HS-27A (cell line): ENCODE results near the gene SLC19A1.

Source experiments
- DNase-seq: peaks from one replicate; pipeline ENCODE4 v3.0.0-alpha.2; 2012; ENCODE audit warnings: low read depth, missing footprints

Gene SLC19A1

DNA sequence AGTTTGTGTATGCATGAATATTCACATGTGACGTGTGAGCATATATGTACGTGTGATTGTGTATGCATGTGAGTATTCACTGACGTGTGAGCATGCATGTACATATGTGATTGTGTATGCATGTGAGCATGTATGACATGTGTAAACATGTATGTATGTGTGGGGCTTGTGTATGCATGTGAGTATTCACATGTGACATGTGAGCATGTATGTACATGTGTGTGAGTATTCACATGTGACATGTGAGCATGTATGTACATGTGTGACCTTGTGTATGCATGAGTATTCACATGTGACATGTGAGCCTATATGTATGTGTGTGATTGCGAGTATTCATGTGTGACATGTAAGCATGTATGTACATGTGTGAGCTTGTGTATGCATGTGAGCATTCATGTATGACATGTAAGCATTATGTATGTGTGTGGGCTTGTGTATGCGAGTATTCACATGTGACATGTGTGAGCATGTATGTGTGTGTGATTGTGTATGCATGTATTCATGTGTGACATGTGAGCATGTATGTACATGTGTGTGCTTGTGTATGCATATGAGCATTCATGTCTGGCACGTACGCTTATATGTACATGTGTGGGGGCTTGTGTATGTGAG, 89.4 kb downstream of the SLC19A1 start:
- no peak for DNase-seq

DNA sequence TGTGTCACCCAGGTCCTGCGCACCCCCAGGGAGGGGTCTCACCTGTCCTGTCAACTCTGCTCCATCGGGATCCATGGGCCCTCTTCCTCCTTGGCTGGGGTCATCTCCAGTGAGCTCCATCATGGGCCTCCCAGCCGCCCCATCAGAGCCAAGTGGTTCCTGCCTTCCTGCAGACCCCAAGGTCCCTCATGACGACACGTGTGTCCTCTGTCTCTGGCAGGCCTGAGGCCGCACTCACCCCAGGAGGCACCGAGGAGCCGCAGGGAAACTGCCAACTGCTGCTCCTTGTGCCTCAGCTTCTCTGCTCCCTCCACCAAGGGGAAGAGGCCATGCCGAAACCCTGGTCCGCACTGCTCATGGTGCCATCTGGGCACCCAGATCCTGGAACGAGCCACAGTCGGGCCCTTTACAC, 90.5 kb downstream of the SLC19A1 start:
- DNase-seq = no peak

DNA sequence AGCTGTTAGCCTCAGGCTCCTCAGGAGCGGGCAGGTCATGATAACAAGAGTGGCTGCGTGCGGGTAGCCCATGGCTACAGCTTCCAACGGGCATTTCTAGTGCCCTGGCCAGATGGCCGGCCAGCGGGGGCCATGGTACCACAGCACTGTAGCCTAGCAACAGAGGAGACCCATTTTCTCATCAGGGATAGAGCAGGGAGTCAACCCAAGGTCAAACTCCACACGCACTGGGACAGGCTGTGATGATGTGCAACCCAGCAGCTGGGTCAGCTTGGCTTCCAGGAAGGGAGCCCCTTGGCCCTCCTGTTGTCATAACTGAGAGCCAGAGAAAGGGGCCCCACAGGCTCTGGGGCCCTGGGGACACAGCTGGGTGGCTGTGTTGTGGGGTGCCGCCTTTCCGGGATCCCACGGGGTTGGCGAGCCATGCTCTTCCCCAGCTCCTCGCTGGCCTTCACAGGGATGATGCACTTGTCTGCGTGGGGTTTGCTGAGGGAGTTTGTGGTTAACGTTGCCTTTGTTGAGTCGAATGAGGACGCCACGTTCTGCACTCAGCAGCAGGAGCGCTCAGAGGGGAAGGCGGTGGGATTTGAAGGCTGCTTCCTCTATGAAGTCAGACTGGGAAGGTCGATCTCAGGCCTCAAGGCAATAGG, 91.0 kb downstream of the SLC19A1 start:
- no peak for DNase-seq

DNA sequence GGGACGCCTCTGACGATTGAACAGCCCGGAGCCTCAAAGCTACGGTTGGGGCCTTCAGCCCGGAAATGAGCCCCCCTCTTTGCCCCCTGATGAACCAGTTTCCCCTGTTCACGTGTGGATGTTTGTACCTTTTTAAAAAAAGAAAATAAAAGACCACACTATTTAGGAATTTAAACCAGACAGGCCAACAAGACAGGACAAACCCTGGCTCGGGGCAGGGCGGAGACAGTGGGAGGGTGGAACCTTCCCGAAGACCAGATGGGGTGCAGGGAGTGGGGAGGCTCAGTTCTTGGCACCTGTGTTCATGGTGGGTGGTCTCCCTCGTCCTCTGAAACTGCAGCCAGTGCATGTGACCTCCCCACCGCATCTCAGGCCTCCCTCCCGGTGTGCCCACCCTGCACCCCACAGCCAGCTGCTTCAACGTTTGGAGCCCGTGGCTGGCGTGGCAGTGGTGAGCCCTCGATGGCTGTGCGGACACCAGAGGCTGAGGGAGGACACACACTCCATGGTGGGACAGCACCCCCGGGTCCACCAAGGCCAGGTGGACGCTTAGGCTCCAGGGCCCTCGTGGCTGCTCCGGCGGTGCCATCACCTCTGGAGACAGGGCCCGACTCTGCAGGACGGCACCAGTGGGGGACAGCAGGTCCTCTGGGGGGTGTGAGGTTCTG, 91.7 kb downstream of the SLC19A1 start:
- no peak for DNase-seq

DNA sequence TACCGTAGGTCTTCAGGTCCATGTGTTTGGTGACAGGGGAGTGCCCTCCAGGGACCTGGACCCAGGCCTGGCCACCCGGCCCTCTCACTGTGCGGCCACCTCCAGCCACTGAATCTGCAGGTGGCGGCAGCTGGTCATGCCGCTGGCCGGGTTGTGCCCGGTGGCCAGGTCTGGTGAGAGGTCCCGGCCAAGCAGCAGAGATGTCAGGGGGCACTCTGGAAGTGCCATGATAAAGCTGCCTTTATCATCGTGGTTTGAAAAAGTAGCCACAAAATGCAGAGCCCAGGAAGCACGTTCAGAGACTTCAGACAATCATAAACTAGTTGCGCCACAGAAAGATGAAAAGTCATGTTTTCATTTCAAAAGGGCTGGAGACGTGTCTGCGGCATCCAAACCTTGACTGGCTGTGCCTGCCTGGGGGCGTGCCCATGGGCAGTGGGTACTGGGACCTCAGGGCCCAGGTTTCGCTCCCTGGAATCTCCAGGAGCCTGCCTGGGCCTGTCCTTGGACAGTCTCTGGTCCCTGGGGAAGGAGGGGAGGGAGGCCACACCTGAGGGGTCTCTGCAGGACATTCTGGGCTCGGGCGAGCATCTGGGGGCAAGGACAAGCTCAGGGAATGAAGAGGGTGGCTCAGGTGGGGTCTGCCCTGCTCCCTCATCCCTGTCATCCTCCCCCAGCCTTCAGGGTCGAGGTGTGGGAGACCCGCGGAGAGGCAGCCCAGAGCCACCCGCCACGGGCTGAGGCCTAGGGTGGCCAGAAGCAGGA, 92.4 kb downstream of the SLC19A1 start:
- no peak for DNase-seq

DNA sequence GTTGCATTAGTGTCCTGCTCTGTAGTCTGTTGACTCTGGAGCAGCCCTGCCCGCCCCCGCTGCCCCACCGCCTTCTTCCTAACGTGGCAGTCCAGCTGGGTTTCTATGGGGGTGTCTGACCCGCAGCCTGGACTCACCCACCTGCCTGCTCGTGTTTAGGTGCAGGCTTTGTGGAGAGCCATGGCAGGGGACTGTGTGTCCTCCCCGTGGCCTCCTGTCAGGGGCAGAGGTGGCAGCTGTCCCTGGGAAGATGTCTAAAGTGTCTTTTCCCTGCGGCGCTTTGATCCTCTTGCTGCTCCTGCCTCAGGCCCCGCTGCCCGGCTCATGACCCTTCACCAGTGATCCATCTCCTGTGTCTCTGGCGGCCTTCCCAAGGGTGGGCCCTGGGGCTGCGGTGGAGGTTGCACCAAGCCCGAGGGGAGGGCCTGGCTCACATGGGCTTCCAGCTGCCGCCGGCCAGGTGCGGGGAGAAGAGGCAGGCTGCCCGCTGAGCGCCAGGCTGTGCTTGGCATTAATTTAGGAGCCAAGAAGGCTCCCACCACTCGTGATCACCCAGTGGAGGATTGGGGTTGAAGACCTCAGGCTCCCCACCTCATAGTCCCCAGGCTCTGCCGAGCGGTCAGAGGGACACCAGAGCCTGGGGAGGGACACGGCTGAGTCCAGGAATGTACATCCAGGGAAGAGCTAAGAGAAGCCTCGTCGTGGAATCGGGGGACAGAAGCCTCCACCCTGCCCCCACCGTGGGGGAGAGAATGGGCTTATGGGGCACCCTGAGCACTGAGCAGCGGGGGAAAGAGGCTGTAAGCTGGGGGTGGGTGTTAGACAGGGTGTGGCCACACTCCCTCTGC, 93.2 kb downstream of the SLC19A1 start:
- no peak for DNase-seq

DNA sequence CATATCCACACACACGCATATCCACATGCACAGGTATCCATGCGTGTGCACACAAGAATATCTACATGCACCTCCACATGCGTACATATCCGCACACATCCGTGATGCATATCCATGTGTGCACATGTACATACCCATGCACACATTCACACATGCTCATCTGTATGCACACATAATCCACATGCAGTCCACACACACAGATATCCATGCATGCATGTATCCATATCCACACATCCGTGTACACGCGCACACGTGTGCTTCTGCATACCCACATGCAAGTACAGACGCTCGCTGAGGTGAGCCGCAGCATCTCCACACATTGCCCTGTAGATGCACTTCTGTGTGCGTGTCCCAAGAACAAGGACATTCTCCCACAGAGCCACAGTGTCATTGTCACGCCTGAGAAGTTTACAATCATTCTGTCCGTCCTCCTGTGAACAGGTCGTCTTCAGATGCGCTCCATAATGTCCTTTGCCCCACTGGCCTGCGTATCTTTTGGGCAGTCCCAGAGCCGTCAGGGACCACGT, 93.9 kb downstream of the SLC19A1 start:
- DNase-seq = no peak
